ENCODE data around the gene GBF1.
"Not testable (repeated sequence)": the region's sequence is repeated elsewhere in the genome, so short reads cannot be mapped to it uniquely, and the experiment has no call there.

The GBF1 gene

GRCh38 chr10:102274062-102274461, 28.7 kb downstream of the GBF1 start:
- no peak for DNase-seq

- DNase-seq = no peak
Observed at GRCh38 chr10:102275343-102275742, 30.0 kb downstream of the GBF1 start.

- no peak for DNase-seq
Observed at GRCh38 chr10:102279104-102279503, 33.8 kb downstream of the GBF1 start.

GRCh38 chr10:102280397-102281101, 35.2 kb downstream of the GBF1 start:
- peak; percentile 48 to 52 for DNase-seq

- peak; percentile 83 to 85 for DNase-seq
Observed at GRCh38 chr10:102281102-102281487, 35.8 kb downstream of the GBF1 start.

GRCh38 chr10:102283488-102283887, 38.2 kb downstream of the GBF1 start:
- no peak for DNase-seq

- no peak for DNase-seq
Observed at GRCh38 chr10:102283890-102284289, 38.6 kb downstream of the GBF1 start.

GRCh38 chr10:102284531-102284930, 39.2 kb downstream of the GBF1 start:
- no peak for DNase-seq

- DNase-seq = no peak
Observed at GRCh38 chr10:102285133-102285532, 39.8 kb downstream of the GBF1 start.

- DNase-seq = no peak
Observed at GRCh38 chr10:102286216-102286615, 40.9 kb downstream of the GBF1 start.

GRCh38 chr10:102287538-102287937, 42.2 kb downstream of the GBF1 start:
- no peak for DNase-seq

GRCh38 chr10:102287991-102288390, 42.7 kb downstream of the GBF1 start:
- DNase-seq = no peak

- no peak for DNase-seq
Observed at GRCh38 chr10:102289356-102289755, 44.0 kb downstream of the GBF1 start.

- no peak for DNase-seq
Observed at GRCh38 chr10:102289840-102290239, 44.5 kb downstream of the GBF1 start.

- DNase-seq = no peak
Observed at GRCh38 chr10:102291221-102291905, 46.0 kb downstream of the GBF1 start.

- no peak for DNase-seq
Observed at GRCh38 chr10:102297101-102297500, 51.8 kb downstream of the GBF1 start.

GRCh38 chr10:102298899-102299298, 53.6 kb downstream of the GBF1 start:
- DNase-seq = no peak

- DNase-seq = no peak
Observed at GRCh38 chr10:102299873-102300272, 54.5 kb downstream of the GBF1 start.

- DNase-seq = no peak
Observed at GRCh38 chr10:102300278-102300843, 55.0 kb downstream of the GBF1 start.

GRCh38 chr10:102300912-102301311, 55.6 kb downstream of the GBF1 start:
- not testable (repeated sequence) for DNase-seq

GRCh38 chr10:102301332-102301731, 56.0 kb downstream of the GBF1 start:
- not testable (repeated sequence) for DNase-seq

GRCh38 chr10:102302611-102303010, 57.3 kb downstream of the GBF1 start:
- no peak for DNase-seq

GRCh38 chr10:102306006-102306405, 60.7 kb downstream of the GBF1 start:
- DNase-seq = no peak

- no peak for DNase-seq
Observed at GRCh38 chr10:102306710-102307109, 61.4 kb downstream of the GBF1 start.
